OCI-M2 (cell line): ENCODE measurements around the gene STPG1.

Experiments used
- DNase-seq: peaks from one replicate; lab custom pipeline; 2025; ENCODE audit not compliant: unreplicated experiment; lab: John Stamatoyannopoulos, UW

The STPG1 gene

GRCh38 chr1:24344090-24344742, 69.4 kb downstream of the STPG1 start:
- no peak for DNase-seq

- no peak for DNase-seq
These were observed 70.0 kb downstream of the STPG1 start for GRCh38 chr1:24343412-24344089.

- no peak for DNase-seq
These were observed 72.3 kb downstream of the STPG1 start for GRCh38 chr1:24341260-24341659.

GRCh38 chr1:24340770-24341169, 72.8 kb downstream of the STPG1 start:
- no peak for DNase-seq

- DNase-seq: no peak
These were observed 73.6 kb downstream of the STPG1 start for GRCh38 chr1:24339996-24340395.

GRCh38 chr1:24338447-24338846, 75.1 kb downstream of the STPG1 start:
- DNase-seq: no peak

- DNase-seq: no peak
These were observed 76.1 kb downstream of the STPG1 start for GRCh38 chr1:24337455-24337854.

GRCh38 chr1:24336075-24336474, 77.5 kb downstream of the STPG1 start:
- DNase-seq: no peak

- DNase-seq: no peak
These were observed 81.5 kb downstream of the STPG1 start for GRCh38 chr1:24331961-24332673.

- no peak for DNase-seq
These were observed 83.6 kb downstream of the STPG1 start for GRCh38 chr1:24329797-24330543.

- DNase-seq: no peak
These were observed 84.3 kb downstream of the STPG1 start for GRCh38 chr1:24329331-24329730.

- DNase-seq: no peak
These were observed 85.7 kb downstream of the STPG1 start for GRCh38 chr1:24327891-24328290.

GRCh38 chr1:24327486-24327885, 86.1 kb downstream of the STPG1 start:
- no peak for DNase-seq

GRCh38 chr1:24325587-24326449, 87.8 kb downstream of the STPG1 start:
- no peak for DNase-seq

- no peak for DNase-seq
These were observed 88.7 kb downstream of the STPG1 start for GRCh38 chr1:24324903-24325302.

- DNase-seq: no peak
These were observed 90.3 kb downstream of the STPG1 start for GRCh38 chr1:24323281-24323680.

GRCh38 chr1:24322470-24323177, 91.0 kb downstream of the STPG1 start:
- DNase-seq: no peak

GRCh38 chr1:24321697-24322469, 91.7 kb downstream of the STPG1 start:
- peak; percentile 7 for DNase-seq

- no peak for DNase-seq
These were observed 92.5 kb downstream of the STPG1 start for GRCh38 chr1:24321126-24321525.
